PFSK-1 (cell line): Measurements from ENCODE around the gene THSD8.

Source experiments
- FOXP2 ChIP-seq: optimal IDR thresholded peaks from 2 replicates; pipeline ENCODE3; 2011; ENCODE audit warnings: borderline replicate concordance, control low read depth, inconsistent platforms; ENCODE audit not compliant: insufficient read depth; ENCODE audit errors: extremely low read length, extremely low read depth
- POLR2AphosphoS5 ChIP-seq: IDR thresholded peaks from 2 replicates; pipeline ENCODE4 v1.6.1; 2012; ENCODE audit warnings: low read depth, mild to moderate bottlenecking, control low read depth, low read length, moderate library complexity
- SIN3A ChIP-seq: IDR thresholded peaks from 2 replicates; pipeline ENCODE4 v1.6.1; 2012; ENCODE audit warnings: mild to moderate bottlenecking, low read length, moderate library complexity, borderline replicate concordance; ENCODE audit not compliant: insufficient read depth
- TAF1 ChIP-seq: IDR thresholded peaks from 2 replicates; pipeline ENCODE4 v1.6.1; 2012; ENCODE audit warnings: low read length, control low read depth, borderline replicate concordance; ENCODE audit not compliant: insufficient read depth
- TF ChIP-seq, protein P1 (sequence below), 2 experiments: IDR thresholded peaks; 2 replicates each; pipeline versions ENCODE4 v1.6.1 to v1.8.0; 2011 to 2012; ENCODE audit warnings: low read depth in 2 of 2, low read length in 2 of 2, control low read depth in 1 of 2, inconsistent platforms in 1 of 2, mild to moderate bottlenecking in 1 of 2, moderate library complexity in 1 of 2; ENCODE audit not compliant: insufficient read depth in 1 of 2

Gene THSD8

DNA sequence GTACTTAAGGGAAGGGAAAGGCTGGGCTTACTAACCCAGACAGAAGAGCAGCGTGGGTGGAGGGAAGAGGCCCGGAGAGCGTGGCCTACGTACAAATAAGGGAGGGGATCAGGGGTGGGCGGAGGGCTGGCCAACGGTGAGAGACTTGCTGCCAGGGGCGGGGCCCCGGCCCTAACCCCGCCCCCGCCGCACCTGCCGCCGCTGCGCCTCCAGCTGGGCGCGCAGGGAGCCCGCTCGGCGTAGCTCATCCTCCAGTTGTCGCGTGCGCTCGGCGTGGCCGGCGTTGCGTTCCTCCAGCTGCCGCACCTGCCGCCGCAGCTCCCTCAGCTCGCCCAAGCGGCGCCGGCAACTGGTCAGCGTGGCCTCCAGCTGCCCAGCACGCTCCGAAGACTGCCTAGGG is 32.2 kb upstream of the THSD8 start:
- no peak for TF ChIP-seq POLR2AphosphoS5

DNA sequence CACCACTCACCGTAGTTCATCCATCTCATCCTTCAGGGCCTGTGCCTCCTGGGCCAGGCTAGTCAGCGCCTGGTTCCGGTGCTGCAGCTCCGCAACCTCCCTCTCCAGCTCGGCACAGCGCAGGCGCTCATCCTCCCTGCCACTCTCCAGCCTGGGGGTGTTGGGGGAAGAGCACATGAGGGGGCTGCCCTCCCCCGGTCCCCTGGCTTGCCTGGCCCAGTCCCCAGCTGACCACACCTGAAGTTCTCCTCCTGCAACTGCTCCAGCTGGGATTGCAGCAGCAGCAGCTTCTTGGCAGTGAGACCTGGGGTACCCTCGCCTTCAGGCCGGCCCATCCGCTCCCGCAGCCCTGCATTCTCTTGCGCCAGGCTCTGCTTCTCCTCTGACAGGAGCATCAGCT is 30.9 kb upstream of the THSD8 start:
- no peak for TF ChIP-seq TAF1
- TF ChIP-seq, protein P1, sequence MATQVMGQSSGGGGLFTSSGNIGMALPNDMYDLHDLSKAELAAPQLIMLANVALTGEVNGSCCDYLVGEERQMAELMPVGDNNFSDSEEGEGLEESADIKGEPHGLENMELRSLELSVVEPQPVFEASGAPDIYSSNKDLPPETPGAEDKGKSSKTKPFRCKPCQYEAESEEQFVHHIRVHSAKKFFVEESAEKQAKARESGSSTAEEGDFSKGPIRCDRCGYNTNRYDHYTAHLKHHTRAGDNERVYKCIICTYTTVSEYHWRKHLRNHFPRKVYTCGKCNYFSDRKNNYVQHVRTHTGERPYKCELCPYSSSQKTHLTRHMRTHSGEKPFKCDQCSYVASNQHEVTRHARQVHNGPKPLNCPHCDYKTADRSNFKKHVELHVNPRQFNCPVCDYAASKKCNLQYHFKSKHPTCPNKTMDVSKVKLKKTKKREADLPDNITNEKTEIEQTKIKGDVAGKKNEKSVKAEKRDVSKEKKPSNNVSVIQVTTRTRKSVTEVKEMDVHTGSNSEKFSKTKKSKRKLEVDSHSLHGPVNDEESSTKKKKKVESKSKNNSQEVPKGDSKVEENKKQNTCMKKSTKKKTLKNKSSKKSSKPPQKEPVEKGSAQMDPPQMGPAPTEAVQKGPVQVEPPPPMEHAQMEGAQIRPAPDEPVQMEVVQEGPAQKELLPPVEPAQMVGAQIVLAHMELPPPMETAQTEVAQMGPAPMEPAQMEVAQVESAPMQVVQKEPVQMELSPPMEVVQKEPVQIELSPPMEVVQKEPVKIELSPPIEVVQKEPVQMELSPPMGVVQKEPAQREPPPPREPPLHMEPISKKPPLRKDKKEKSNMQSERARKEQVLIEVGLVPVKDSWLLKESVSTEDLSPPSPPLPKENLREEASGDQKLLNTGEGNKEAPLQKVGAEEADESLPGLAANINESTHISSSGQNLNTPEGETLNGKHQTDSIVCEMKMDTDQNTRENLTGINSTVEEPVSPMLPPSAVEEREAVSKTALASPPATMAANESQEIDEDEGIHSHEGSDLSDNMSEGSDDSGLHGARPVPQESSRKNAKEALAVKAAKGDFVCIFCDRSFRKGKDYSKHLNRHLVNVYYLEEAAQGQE (IDR thresholded peaks at IDR 0.05; ENCODE audit: insufficient read depth in 1 of 2, low read depth in 2 of 2, low read length in 2 of 2): no peak
- no peak for TF ChIP-seq FOXP2
- no peak for TF ChIP-seq POLR2AphosphoS5
- TF ChIP-seq SIN3A: no peak

DNA sequence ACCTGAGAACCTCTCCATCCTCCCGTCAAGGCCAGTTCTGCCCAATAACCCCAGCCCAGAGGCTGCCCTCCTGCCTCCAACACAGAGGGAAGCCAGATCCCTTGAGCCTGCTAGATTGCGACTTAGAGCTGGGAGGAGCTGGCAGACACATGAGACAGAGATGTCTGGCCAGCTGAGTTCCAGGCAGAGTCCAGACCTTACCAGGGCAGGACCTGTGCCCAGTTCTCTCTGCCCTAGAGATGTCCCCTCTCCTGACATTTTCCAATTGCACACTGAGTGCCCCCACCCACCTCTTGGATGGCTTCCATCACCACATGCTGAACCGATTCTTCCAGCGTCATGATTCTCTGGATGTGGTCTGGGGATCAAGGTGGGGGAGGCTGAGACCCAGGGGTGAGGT is 29.5 kb upstream of the THSD8 start:
- no peak for TF ChIP-seq POLR2AphosphoS5

DNA sequence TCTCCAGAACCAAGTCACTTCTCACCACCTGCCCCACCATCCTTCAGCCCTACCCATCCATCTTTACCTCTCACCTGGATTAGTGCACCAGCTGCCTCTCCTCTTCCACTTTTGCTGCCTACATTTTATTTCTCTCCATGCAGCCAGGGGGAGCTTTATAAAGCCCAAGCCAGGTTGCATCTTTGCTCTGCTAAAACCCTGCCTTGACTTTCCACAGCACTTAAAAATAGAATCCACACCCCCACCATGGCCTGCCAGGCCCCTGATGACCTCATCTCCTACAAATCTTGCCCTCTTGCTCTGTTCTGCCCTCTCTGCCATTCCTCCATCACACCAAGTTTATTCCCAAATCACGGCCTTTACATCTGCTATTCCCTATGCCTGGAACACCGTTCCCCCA is 28.3 kb upstream of the THSD8 start:
- TF ChIP-seq TAF1 (no peak), SIN3A (no peak), POLR2AphosphoS5 (no peak), FOXP2 (no peak)
- TF ChIP-seq, protein P1 (IDR thresholded peaks at IDR 0.05; ENCODE audit: insufficient read depth in 1 of 2, low read depth in 2 of 2, low read length in 2 of 2): no peak

DNA sequence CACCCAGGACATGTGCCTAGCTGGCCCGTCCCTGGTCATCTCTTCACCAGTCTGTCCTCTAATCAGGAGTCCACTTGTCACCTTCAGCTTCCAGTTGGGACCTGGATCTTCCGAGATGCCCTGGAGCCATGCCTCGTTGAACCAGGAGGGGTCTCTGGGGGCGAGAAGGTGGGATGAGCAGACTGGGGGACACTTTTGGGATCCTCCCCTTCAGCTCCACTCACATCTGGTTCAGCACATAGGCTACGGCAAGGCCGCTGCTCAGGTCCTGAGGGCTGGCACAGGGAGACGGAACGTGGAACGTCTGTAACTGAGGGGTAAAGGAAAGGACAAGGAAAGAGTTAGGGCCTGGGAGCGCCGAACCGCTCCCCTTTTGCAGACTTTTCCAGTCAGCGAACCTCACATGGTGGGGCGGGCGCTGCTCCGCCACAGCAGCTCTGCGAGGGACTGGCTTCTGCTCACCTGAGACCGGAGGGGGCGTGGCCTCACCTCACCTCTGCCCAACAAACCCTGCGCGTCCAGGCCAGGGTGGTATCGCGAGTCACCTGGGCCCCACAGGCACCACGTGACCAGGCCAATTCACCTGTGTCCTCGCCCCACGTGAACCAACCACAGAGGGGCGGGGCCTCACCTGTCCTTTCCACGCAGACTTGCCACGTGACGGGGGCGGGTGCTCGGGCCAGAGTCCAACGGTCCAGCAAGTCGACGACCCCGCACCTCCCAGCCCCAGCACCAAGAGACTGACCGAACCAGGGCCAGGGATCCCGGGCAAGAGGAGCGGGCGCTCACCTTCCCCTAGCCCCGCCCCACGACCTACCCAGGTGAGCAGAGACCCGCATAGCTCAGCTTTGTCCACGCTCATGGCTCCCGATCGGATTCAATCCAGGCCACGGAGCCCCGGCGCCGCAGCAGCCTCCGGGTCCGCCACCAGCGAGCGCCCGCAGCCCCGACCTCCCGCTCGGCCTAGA is 27.0 kb upstream of the THSD8 start, which contains the start of gene HOOK2:
HOOK2 (minus strand) TSS at position 965 of the 968 bp plus-strand sequence; CDS start at position 862, 103 bp downstream.
- TF ChIP-seq, protein P1 (IDR thresholded peaks at IDR 0.05; ENCODE audit: insufficient read depth in 1 of 2, low read depth in 2 of 2, low read length in 2 of 2): no peak
- TF ChIP-seq TAF1 (no peak), POLR2AphosphoS5 (no peak), SIN3A (no peak), FOXP2 (no peak)

DNA sequence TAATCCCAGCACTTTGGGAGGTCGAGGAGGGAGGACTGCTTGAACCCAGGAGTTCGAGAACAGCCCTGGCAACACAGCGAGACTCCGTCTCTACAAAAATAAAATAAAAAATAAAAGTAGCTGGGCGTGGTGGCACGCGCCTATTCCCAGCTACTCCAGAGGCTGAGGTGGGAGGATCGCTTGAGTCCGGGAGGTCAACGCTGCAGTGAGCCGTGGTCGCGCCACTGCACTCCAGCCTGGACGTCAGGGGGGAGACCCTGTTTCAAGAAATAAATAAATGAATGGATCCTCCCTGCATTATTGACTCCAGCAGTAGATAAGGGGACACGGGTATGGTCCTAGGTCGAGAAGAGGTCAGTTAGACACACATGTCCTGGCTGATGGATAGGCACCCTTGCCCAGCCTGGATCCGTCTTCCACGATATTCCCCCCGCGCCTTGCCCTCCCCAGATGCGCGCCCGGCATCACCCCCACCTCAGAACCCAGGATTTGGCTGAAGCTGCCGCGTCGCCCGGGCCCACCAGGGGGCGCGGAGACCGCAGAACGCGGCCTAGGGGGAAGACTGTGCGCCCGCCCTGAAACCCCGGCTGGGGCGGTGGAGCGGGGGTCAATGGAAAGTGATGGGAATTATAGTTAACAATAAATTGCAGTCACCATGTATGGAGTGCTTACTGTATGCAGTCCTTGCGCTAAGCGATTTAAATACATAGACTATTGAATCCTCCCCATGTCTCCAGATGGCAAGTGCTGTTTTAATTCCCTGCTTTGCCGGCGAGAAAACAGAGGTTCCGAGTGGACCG is 24.5 kb upstream of the THSD8 start:
- TF ChIP-seq FOXP2 (peak; percentile 48), TAF1 (no peak), POLR2AphosphoS5 (no peak), SIN3A (no peak)
- TF ChIP-seq, protein P1 (IDR thresholded peaks at IDR 0.05; ENCODE audit: insufficient read depth in 1 of 2, low read depth in 2 of 2, low read length in 2 of 2): no peak
